Suprapubic skin (tissue), 4 donors: ENCODE results near the gene F10.

Experiments used
- CTCF ChIP-seq, 2 donors: fragments of 200-600 bp in 1 of 2; fragments of 450-650 bp in 1 of 2; sonication (generic) in 1 of 2; IDR thresholded peaks; one replicate each; pipeline ENCODE4 v1.5.1; 2016 to 2019; ENCODE audit warnings: antibody characterized with exemption in 2 of 2, mild to moderate bottlenecking in 1 of 2, moderate library complexity in 1 of 2
- EP300 ChIP-seq: sonication (generic); formaldehyde crosslinking; IDR thresholded peaks from one replicate; pipeline ENCODE4 v1.6.1; 2017; ENCODE audit warnings: antibody characterized with exemption
- POLR2A ChIP-seq, 2 donors: fragments of 450-650 bp; IDR thresholded peaks; one replicate each; pipeline ENCODE4 v1.6.1; 2017; ENCODE audit warnings: antibody characterized with exemption in 2 of 2, mild to moderate bottlenecking in 2 of 2, moderate library complexity in 2 of 2
- POLR2AphosphoS5 ChIP-seq, 3 donors: sonication (generic); formaldehyde crosslinking; IDR thresholded peaks; one replicate each; pipeline ENCODE4 v1.6.1; 2017; ENCODE audit warnings: antibody characterized with exemption in 3 of 3

- TF ChIP-seq CTCF (IDR thresholded peaks at IDR 0.05) (no peak), EP300 (no peak), POLR2A (IDR thresholded peaks at IDR 0.05) (no peak), POLR2AphosphoS5 (IDR thresholded peaks at IDR 0.05) (no peak)
Observed at GRCh38 chr13:113179374-113180230, 57.0 kb downstream of the F10 start.
